SKM-1 (cell line): ENCODE measurements around the gene SH3BP2.

ENCODE experiments used
- DNase-seq: peaks from one replicate; lab custom pipeline; 2025; ENCODE audit not compliant: unreplicated experiment; lab: John Stamatoyannopoulos, UW

Gene SH3BP2

GRCh38 chr4:2850966-2851798 is 58.3 kb downstream of the SH3BP2 start:
- no peak for DNase-seq

GRCh38 chr4:2852481-2852921 is 59.6 kb downstream of the SH3BP2 start:
- DNase-seq: no peak

- no peak for DNase-seq
Observed at GRCh38 chr4:2855584-2855983, 62.7 kb downstream of the SH3BP2 start.

GRCh38 chr4:2856266-2856665 is 63.4 kb downstream of the SH3BP2 start:
- no peak for DNase-seq

GRCh38 chr4:2857349-2857927 is 64.6 kb downstream of the SH3BP2 start:
- DNase-seq: no peak

- no peak for DNase-seq
Observed at GRCh38 chr4:2858451-2859217, 65.7 kb downstream of the SH3BP2 start.

GRCh38 chr4:2859514-2859913 is 66.6 kb downstream of the SH3BP2 start:
- no peak for DNase-seq

GRCh38 chr4:2860391-2861348 is 67.8 kb downstream of the SH3BP2 start:
- no peak for DNase-seq

GRCh38 chr4:2861631-2862436 is 68.9 kb downstream of the SH3BP2 start:
- no peak for DNase-seq

- DNase-seq: no peak
Observed at GRCh38 chr4:2862528-2862927, 69.6 kb downstream of the SH3BP2 start.

- DNase-seq: no peak
Observed at GRCh38 chr4:2863649-2864048, 70.8 kb downstream of the SH3BP2 start.

- DNase-seq: no peak
Observed at GRCh38 chr4:2865196-2865780, 72.4 kb downstream of the SH3BP2 start.

GRCh38 chr4:2866160-2866861 is 73.4 kb downstream of the SH3BP2 start:
- DNase-seq: no peak

- DNase-seq: no peak
Observed at GRCh38 chr4:2866891-2867290, 74.0 kb downstream of the SH3BP2 start.

GRCh38 chr4:2867758-2868491 is 75.0 kb downstream of the SH3BP2 start:
- DNase-seq: no peak

GRCh38 chr4:2868877-2869487 is 76.1 kb downstream of the SH3BP2 start:
- DNase-seq: no peak

- no peak for DNase-seq
Observed at GRCh38 chr4:2869659-2870058, 76.8 kb downstream of the SH3BP2 start.

- DNase-seq: no peak
Observed at GRCh38 chr4:2870082-2870481, 77.2 kb downstream of the SH3BP2 start.
